Neural cell (in vitro differentiated cells): ENCODE measurements around the gene VPS33A. TPM values are rescaled to one million over a fixed set of nuclear protein-coding genes. Genes with fewer than 3 reads are reported as not detected.

Experiments used
- H2AFZ ChIP-seq: fragments of 200-600, 300-800 bp; sonication (generic), shearing (Covaris generic); 2 replicates; pipeline ENCODE4 v1.6.0; 2014; ENCODE audit warnings: low read depth, mild to moderate bottlenecking, antibody characterized with exemption, low read length, moderate library complexity
- H3F3A ChIP-seq: fragments of 200-600 bp; shearing (Covaris generic); 2 replicates; pipeline ENCODE4 v1.6.1; 2016; ENCODE audit warnings: mild to moderate bottlenecking, moderate library complexity, mixed read lengths, antibody characterized with exemption, low read length; ENCODE audit not compliant: insufficient read depth, poor library complexity, severe bottlenecking
- H3K27ac ChIP-seq: fragments of 200-600, 300-800 bp; sonication (generic), shearing (Covaris generic); 2 replicates; pipeline ENCODE4 v1.5.1; 2014; ENCODE audit warnings: mild to moderate bottlenecking, low read length, moderate library complexity
- H3K27me3 ChIP-seq: fragments of 300-800, 200-600 bp; sonication (generic), shearing (Covaris generic); 2 replicates; pipeline ENCODE4 v1.6.0; 2014; ENCODE audit warnings: mild to moderate bottlenecking, low read depth, low read length, moderate library complexity; ENCODE audit not compliant: insufficient read depth
- H3K36me3 ChIP-seq: fragments of 300-800, 200-600 bp; sonication (generic), shearing (Covaris generic); 2 replicates; pipeline ENCODE4 v1.5.1; 2014; ENCODE audit warnings: mild to moderate bottlenecking, antibody characterized with exemption, low read length, moderate library complexity; ENCODE audit not compliant: insufficient read depth
- H3K4me2 ChIP-seq: fragments of 300-800, 200-600 bp; sonication (generic), shearing (Covaris generic); 2 replicates; pipeline ENCODE4 v1.6.0; 2014; ENCODE audit warnings: mild to moderate bottlenecking, low read length
- H3K4me3 ChIP-seq: fragments of 300-800, 200-600 bp; sonication (generic), shearing (Covaris generic); 2 replicates; pipeline ENCODE4 v1.5.1; 2014; ENCODE audit warnings: mild to moderate bottlenecking, low read length, moderate library complexity
- H3K79me2 ChIP-seq: fragments of 200-600 bp; shearing (Covaris generic); replicated peaks from 2 replicates; pipeline ENCODE4 v1.6.0; 2014; ENCODE audit warnings: mild to moderate bottlenecking, low read length, moderate library complexity; ENCODE audit not compliant: insufficient read depth
- H3K9ac ChIP-seq: fragments of 300-800, 200-600 bp; sonication (generic), shearing (Covaris generic); 2 replicates; pipeline ENCODE4 v1.6.1; 2016; ENCODE audit warnings: mild to moderate bottlenecking, low read length, mixed read lengths
- H3K9me2 ChIP-seq: fragments of 200-600 bp; shearing (Covaris generic); 2 replicates; pipeline ENCODE4 v1.6.1; 2016; ENCODE audit warnings: mild to moderate bottlenecking, low read length, mixed read lengths; ENCODE audit not compliant: insufficient read depth
- H3K9me3 ChIP-seq: fragments of 200-600, 300-800 bp; sonication (generic), shearing (Covaris generic); 2 replicates; pipeline ENCODE4 v1.6.1; 2016; ENCODE audit warnings: mild to moderate bottlenecking, mixed run types, low read length, moderate library complexity, mixed read lengths
- H4K20me1 ChIP-seq: fragments of 200-600 bp; shearing (Covaris generic); 2 replicates; pipeline ENCODE4 v1.6.1; 2016; ENCODE audit warnings: mild to moderate bottlenecking, mixed run types; ENCODE audit not compliant: insufficient read depth
- EP300 ChIP-seq: fragments of 450-650 bp; conservative IDR thresholded peaks from 2 replicates; pipeline ENCODE4 v1.6.1; 2014; ENCODE audit warnings: antibody characterized with exemption, mild to moderate bottlenecking, moderate library complexity; ENCODE audit not compliant: poor library complexity, severe bottlenecking
- EZH2 ChIP-seq: fragments of 200-600, 300-800 bp; shearing (Covaris generic), sonication (generic); IDR thresholded peaks from 2 replicates; pipeline ENCODE4 v1.6.1; 2014; ENCODE audit warnings: antibody characterized with exemption, low read length, borderline replicate concordance, mild to moderate bottlenecking; ENCODE audit not compliant: insufficient read depth, poor library complexity, severe bottlenecking
- MXI1 ChIP-seq: fragments of 450-650 bp; conservative IDR thresholded peaks from 2 replicates; pipeline ENCODE4 v1.6.1; 2014; ENCODE audit warnings: antibody characterized with exemption, mild to moderate bottlenecking; ENCODE audit not compliant: poor library complexity, severe bottlenecking
- POLR2AphosphoS5 ChIP-seq: IDR thresholded peaks from 2 replicates; pipeline ENCODE4 v1.6.1; 2012
- RAD21 ChIP-seq: fragments of 450-650 bp; conservative IDR thresholded peaks from 2 replicates; pipeline ENCODE4 v1.6.1; 2014; ENCODE audit warnings: antibody characterized with exemption, mild to moderate bottlenecking, moderate library complexity
- SMC3 ChIP-seq: fragments of 450-650 bp; conservative IDR thresholded peaks from 2 replicates; pipeline ENCODE4 v1.6.1; 2014; ENCODE audit warnings: antibody characterized with exemption, mild to moderate bottlenecking, moderate library complexity; ENCODE audit not compliant: poor library complexity
- TAF1 ChIP-seq: IDR thresholded peaks from 2 replicates; pipeline ENCODE4 v1.6.1; 2012; ENCODE audit warnings: low read depth
- polyA plus RNA-seq: library from polyadenylated mRNA; depleted of rRNA; stranded (reverse); fragments of >200 nt; gene quantifications from 2 replicates; pipeline ENCODE4 v1.2.3, GENCODE V29; 2014
- TF ChIP-seq, protein P1 (sequence below): IDR thresholded peaks from 2 replicates; pipeline ENCODE4 v1.6.1; 2012; ENCODE audit warnings: borderline replicate concordance
- TF ChIP-seq, protein P2 (sequence below): fragments of 450-650 bp; IDR thresholded peaks from 2 replicates; pipeline ENCODE4 v1.5.1; 2014; ENCODE audit warnings: antibody characterized with exemption, mild to moderate bottlenecking, moderate library complexity; ENCODE audit not compliant: poor library complexity, severe bottlenecking

VPS33A gene
- polyA plus RNA-seq, 1 donor from 2014 or later, result 40.9 TPM

DNA sequence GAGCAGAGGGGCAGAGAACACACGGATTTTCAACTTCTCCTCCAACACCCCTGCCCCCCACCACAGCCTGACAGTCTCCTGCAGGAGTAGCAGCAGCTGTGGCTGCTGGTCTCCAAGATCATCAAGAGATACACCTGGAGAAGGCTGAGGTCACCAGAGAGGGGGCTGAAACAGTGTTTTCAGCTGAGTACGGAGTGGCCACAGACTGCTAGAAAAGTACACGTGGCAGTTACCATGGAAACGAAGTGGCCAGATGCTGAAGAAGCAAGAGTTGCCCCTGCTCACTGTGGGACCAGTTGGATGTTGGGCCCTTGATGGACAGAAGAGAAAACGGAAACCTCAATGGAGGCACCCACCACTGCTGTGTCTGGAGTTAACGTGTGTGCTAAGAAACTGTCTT is 35.5 kb downstream of the VPS33A start:
- H3K27ac ChIP-seq, result no peak overlapping the region
- no peaks in the 10 kb centered on the region for H3K9me2 ChIP-seq
- no peak overlapping the region for H2AFZ ChIP-seq
- no peaks in the 10 kb centered on the region for H3F3A ChIP-seq
- H3K4me2 ChIP-seq, result no peak overlapping the region
- no peaks in the 10 kb centered on the region for H3K79me2 ChIP-seq
- H3K36me3 ChIP-seq, result no peaks in the 10 kb centered on the region
- H3K27me3 ChIP-seq, result no peaks in the 10 kb centered on the region
- no peaks in the 10 kb centered on the region for H3K9me3 ChIP-seq
- H3K4me3 ChIP-seq, result no peak overlapping the region
- no peak overlapping the region for H3K9ac ChIP-seq
- H4K20me1 ChIP-seq, result no peaks in the 10 kb centered on the region
- TF ChIP-seq MXI1 (no peak), EZH2 (no peak), POLR2AphosphoS5 (no peak), RAD21 (no peak), TAF1 (no peak), SMC3 (no peak), EP300 (no peak)
- TF ChIP-seq, protein P1, sequence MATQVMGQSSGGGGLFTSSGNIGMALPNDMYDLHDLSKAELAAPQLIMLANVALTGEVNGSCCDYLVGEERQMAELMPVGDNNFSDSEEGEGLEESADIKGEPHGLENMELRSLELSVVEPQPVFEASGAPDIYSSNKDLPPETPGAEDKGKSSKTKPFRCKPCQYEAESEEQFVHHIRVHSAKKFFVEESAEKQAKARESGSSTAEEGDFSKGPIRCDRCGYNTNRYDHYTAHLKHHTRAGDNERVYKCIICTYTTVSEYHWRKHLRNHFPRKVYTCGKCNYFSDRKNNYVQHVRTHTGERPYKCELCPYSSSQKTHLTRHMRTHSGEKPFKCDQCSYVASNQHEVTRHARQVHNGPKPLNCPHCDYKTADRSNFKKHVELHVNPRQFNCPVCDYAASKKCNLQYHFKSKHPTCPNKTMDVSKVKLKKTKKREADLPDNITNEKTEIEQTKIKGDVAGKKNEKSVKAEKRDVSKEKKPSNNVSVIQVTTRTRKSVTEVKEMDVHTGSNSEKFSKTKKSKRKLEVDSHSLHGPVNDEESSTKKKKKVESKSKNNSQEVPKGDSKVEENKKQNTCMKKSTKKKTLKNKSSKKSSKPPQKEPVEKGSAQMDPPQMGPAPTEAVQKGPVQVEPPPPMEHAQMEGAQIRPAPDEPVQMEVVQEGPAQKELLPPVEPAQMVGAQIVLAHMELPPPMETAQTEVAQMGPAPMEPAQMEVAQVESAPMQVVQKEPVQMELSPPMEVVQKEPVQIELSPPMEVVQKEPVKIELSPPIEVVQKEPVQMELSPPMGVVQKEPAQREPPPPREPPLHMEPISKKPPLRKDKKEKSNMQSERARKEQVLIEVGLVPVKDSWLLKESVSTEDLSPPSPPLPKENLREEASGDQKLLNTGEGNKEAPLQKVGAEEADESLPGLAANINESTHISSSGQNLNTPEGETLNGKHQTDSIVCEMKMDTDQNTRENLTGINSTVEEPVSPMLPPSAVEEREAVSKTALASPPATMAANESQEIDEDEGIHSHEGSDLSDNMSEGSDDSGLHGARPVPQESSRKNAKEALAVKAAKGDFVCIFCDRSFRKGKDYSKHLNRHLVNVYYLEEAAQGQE, result no peak
- TF ChIP-seq, protein P2, sequence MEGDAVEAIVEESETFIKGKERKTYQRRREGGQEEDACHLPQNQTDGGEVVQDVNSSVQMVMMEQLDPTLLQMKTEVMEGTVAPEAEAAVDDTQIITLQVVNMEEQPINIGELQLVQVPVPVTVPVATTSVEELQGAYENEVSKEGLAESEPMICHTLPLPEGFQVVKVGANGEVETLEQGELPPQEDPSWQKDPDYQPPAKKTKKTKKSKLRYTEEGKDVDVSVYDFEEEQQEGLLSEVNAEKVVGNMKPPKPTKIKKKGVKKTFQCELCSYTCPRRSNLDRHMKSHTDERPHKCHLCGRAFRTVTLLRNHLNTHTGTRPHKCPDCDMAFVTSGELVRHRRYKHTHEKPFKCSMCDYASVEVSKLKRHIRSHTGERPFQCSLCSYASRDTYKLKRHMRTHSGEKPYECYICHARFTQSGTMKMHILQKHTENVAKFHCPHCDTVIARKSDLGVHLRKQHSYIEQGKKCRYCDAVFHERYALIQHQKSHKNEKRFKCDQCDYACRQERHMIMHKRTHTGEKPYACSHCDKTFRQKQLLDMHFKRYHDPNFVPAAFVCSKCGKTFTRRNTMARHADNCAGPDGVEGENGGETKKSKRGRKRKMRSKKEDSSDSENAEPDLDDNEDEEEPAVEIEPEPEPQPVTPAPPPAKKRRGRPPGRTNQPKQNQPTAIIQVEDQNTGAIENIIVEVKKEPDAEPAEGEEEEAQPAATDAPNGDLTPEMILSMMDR, result no peak

DNA sequence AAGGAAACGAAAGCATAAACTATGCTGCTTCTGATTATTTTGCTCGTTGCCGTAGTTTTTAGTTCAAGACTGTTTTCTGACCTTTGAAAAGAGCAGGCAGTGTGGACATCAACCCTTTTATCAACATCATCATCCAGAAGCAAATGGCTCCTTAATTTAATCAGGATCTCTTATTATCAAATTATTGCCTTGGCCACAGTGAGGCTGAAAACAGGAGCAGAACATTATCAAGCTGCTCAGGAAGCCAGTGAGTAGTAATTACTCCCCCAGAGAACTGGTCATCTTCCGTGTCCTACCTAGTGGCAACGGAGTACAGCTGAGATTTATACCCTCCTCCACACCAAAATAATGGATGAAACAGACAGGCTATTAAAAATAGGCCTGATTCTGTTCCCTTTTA is 38.2 kb downstream of the VPS33A start:
- Histone ChIP-seq H3K27ac (no peak overlapping the region), H2AFZ (no peak overlapping the region), H3K79me2 (peaks cover 18% of the 10 kb centered on the region), H3F3A (no peaks in the 10 kb centered on the region), H3K36me3 (no peaks in the 10 kb centered on the region), H3K4me3 (no peak overlapping the region), H3K9me2 (no peaks in the 10 kb centered on the region), H4K20me1 (no peaks in the 10 kb centered on the region), H3K9me3 (no peaks in the 10 kb centered on the region), H3K27me3 (no peaks in the 10 kb centered on the region), H3K4me2 (no peak overlapping the region), H3K9ac (no peak overlapping the region)
- TF ChIP-seq POLR2AphosphoS5 (no peak), MXI1 (no peak), SMC3 (no peak), TAF1 (no peak), EZH2 (no peak), RAD21 (no peak), EP300 (no peak)
- TF ChIP-seq, protein P2, result no peak
- TF ChIP-seq, protein P1, result no peak
